Measurements from ENCODE around the gene SEC61G. TPM values are rescaled to one million over a fixed set of nuclear protein-coding genes. Genes with fewer than 3 reads are reported as not detected.

Gene SEC61G
- total and polyA plus RNA-seq, 3 donors from 2014 or later, result 151 to 214 (median 164) TPM

DNA sequence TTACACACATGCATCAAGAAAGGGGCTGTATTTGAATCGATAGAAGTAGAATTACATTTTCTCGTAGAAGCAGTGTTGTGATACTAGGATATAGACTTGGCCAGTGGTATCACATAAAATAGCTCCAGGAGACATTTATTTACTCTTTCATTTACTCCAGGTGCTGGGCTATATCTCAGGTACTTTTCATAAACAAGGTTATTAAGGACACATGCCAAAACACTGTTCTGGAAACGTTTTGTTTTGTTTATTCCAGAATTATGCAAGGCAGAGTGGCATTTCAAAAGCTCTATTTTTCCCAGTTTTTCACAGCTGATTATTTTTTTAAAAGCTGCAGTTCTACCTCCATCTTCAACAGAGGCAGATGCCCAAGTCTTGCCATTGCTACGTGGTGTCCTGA is 37.8 kb upstream of the SEC61G start:
- no peak overlapping the region for H3K27ac ChIP-seq
- 78 to 86% methylated on average over 4 of the region's 4 CpGs for WGBS, 2 donors
- no peaks in the 10 kb centered on the region for H3K27me3 ChIP-seq
- H3K36me3 ChIP-seq (ENCODE audit: low read depth, missing control alignments), result no peaks in the 10 kb centered on the region
- intact Hi-C loops (cut with DNase I; ENCODE audit: low total_unique reads), result no loop called here
- H3K4me3 ChIP-seq, result no peak overlapping the region
- no peak for DNase-seq
- no peak for TF ChIP-seq POLR2A (IDR thresholded peaks at IDR 0.05)
- TF ChIP-seq, protein P1, sequence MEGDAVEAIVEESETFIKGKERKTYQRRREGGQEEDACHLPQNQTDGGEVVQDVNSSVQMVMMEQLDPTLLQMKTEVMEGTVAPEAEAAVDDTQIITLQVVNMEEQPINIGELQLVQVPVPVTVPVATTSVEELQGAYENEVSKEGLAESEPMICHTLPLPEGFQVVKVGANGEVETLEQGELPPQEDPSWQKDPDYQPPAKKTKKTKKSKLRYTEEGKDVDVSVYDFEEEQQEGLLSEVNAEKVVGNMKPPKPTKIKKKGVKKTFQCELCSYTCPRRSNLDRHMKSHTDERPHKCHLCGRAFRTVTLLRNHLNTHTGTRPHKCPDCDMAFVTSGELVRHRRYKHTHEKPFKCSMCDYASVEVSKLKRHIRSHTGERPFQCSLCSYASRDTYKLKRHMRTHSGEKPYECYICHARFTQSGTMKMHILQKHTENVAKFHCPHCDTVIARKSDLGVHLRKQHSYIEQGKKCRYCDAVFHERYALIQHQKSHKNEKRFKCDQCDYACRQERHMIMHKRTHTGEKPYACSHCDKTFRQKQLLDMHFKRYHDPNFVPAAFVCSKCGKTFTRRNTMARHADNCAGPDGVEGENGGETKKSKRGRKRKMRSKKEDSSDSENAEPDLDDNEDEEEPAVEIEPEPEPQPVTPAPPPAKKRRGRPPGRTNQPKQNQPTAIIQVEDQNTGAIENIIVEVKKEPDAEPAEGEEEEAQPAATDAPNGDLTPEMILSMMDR (IDR thresholded peaks at IDR 0.05), result no peak
- H3K9me3 ChIP-seq, result no peaks in the 10 kb centered on the region
- no peaks in the 10 kb centered on the region for H3K4me1 ChIP-seq

DNA sequence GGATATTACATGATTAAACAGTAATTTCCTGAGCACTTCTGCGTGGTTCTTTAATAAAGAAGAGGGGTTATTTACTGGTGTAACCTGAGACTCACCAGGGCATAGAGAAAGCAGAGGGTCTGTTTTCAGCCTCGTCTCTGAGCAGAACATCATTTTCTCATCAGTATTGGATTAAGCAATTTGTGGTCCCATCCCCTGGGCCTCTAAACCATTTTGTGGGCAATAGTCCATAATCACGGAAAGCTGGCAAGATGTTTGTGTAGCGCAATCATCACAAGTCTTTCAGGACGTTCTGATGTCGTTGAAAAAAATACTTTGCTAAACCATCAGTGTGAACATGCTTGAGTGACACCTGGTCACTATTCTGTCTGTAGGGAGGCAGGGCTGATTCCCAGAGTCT is 37.1 kb upstream of the SEC61G start:
- Histone ChIP-seq H3K4me1 (no peaks in the 10 kb centered on the region), H3K4me3 (no peak overlapping the region), H3K27ac (no peak overlapping the region), H3K9me3 (no peaks in the 10 kb centered on the region), H3K36me3 (ENCODE audit: low read depth, missing control alignments) (no peaks in the 10 kb centered on the region), H3K27me3 (no peaks in the 10 kb centered on the region)
- WGBS, 2 donors, result 79 to 80% methylated on average over 6 of the region's 6 CpGs
- no peak for TF ChIP-seq POLR2A (IDR thresholded peaks at IDR 0.05)
- TF ChIP-seq, protein P1 (IDR thresholded peaks at IDR 0.05), result no peak
- intact Hi-C loops (cut with DNase I; ENCODE audit: low total_unique reads), result no loop called here
- no peak for DNase-seq

DNA sequence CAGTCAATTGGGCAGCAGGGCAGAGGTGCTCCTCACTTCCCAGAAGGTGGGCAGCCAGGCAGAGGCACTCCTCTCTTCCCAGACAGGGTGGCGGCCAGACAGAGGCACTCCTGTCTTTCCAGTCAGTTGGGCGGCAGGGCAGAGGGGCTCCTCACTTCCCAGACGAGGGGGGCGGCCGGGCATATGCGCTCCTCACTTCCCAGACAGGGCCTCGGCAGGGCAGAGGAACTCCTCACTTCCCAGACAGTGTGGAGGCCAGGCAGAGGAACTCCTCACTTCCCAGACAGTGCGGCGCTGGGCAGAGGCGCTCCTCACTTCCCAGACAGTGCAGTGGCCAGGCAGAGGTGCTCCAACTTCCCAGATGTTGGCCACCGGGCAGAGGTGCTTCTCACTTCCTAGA is 33.4 kb upstream of the SEC61G start:
- DNase-seq, result no peak
- no peaks in the 10 kb centered on the region for H3K9me3 ChIP-seq
- H3K36me3 ChIP-seq (ENCODE audit: low read depth, missing control alignments), result no peaks in the 10 kb centered on the region
- intact Hi-C loops (cut with DNase I; ENCODE audit: low total_unique reads), result no loop called here
- 69 to 73% methylated on average over 10 to 11 of the region's 11 CpGs for WGBS, 2 donors
- H3K27me3 ChIP-seq, result no peaks in the 10 kb centered on the region
- peaks cover 4% of the 10 kb centered on the region for H3K4me1 ChIP-seq
- no peak overlapping the region for H3K27ac ChIP-seq
- TF ChIP-seq POLR2A (IDR thresholded peaks at IDR 0.05), result no peak
- TF ChIP-seq, protein P1 (IDR thresholded peaks at IDR 0.05), result no peak
- H3K4me3 ChIP-seq, result no peak overlapping the region

DNA sequence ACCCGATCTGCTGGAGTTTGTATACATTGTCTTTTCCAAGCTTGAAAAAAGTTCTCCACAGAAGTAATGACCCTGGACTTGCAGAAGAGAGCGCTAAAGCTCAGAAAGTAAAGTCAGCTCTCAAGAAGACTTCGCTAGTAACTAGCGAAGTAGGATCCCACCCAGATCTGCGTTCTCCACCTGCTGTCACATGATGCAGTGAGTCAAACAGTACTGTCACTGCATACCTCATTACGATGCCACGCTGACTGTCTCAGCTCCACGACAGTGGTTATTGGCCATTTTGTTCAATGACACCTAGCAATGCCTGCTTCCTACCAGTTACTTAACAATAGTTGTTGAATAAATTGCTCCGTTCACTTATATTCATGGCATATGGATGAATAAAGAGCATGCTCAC is 29.7 kb upstream of the SEC61G start:
- H3K36me3 ChIP-seq (ENCODE audit: low read depth, missing control alignments), result no peaks in the 10 kb centered on the region
- DNase-seq, result peak; percentile 26
- WGBS, 2 donors, result 28 to 35% methylated on average over 9 of the region's 9 CpGs
- no peak overlapping the region for H3K27ac ChIP-seq
- H3K9me3 ChIP-seq, result no peaks in the 10 kb centered on the region
- peaks cover 4% of the 10 kb centered on the region for H3K4me1 ChIP-seq
- no peaks in the 10 kb centered on the region for H3K27me3 ChIP-seq
- H3K4me3 ChIP-seq, result no peak overlapping the region
- no peak for TF ChIP-seq POLR2A (IDR thresholded peaks at IDR 0.05)
- TF ChIP-seq, protein P1 (IDR thresholded peaks at IDR 0.05), result peak; percentile 26 to 63 (median 43)
- intact Hi-C loops (cut with DNase I; ENCODE audit: low total_unique reads), result no loop called here

DNA sequence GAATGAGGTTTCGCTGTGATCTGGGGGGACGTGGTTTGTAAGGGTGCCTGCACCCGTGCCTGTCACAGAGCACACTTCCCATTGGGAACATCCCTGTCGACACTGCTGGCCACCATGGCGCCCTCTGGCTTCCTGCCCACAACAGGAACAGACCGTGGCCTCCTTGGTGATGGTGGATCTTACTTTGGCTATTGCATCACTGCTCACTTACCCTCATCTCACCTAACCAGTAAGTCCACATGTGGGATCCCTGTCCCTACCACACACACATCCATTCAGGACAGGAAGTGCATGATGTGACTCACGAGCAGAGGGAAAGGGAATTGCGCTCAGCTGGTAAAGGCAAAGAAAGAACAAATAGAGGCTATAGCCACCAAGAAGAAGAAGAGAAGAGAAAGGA is 26.2 kb upstream of the SEC61G start:
- H3K4me3 ChIP-seq, result no peak overlapping the region
- TF ChIP-seq, protein P1 (IDR thresholded peaks at IDR 0.05), result no peak
- no peak for TF ChIP-seq POLR2A (IDR thresholded peaks at IDR 0.05)
- H3K36me3 ChIP-seq (ENCODE audit: low read depth, missing control alignments), result no peaks in the 10 kb centered on the region
- no peak overlapping the region for H3K27ac ChIP-seq
- peaks cover 4% of the 10 kb centered on the region for H3K4me1 ChIP-seq
- intact Hi-C loops (cut with DNase I; ENCODE audit: low total_unique reads), result loop anchor here (2.0 kb wide), 1 partner anchor 470 kb away; no protein-coding TSS in a partner anchor
- H3K9me3 ChIP-seq, result no peaks in the 10 kb centered on the region
- 79 to 94% methylated on average over 7 to 8 of the region's 8 CpGs for WGBS, 2 donors
- no peaks in the 10 kb centered on the region for H3K27me3 ChIP-seq
- DNase-seq, result no peak
